Measurements from ENCODE around the gene COLGALT1. TPM values are rescaled to one million over a fixed set of nuclear protein-coding genes. Genes with fewer than 3 reads are reported as not detected.

The COLGALT1 gene
- total RNA-seq, 4 donors from 2014 or later: 54.2 to 92.6 (median 61.5) TPM

DNA sequence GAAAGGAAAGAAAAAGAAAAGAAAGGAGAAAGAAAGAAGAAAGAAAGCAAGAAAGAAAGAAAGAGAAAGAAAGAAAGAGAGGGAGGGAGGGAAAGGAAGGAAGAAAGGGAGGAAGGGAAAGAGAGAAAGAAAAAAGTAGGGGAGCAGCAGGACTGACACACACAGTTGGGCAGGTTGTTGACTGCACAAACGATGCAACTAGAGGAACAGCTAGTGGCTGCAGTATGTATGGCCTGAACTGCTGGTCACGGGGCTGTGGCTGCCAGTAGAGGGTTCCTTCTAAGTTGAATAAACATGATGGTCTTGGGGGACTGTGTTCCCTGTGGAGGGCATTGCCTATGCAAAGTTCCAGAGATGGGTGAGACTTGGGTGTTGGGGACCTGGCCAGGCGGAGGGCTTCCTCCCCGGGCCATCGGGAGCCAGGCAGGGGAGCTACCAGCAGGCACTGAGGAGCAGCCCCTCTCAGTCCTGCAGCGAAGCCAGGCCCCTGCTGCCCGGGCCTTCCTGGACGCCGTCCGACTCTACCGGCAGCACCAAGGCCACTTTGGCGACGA, 16.7 kb upstream of the COLGALT1 start:
- intact Hi-C loops (cut with DNase I): loop anchor here (2.0 kb wide), 1 partner anchor 34 kb away; no protein-coding TSS in a partner anchor
- DNase-seq (ENCODE audit: extremely low spot score): no peak
- H3K9me3 ChIP-seq: no peaks in the 10 kb centered on the region
- H3K27ac ChIP-seq (replicated peaks in 1 of 4): peak overlapping the region; percentile 64 to 79 (median 68)
- peaks cover 9 to 19% (median 15%) of the 10 kb centered on the region in 4 donors for H3K4me1 ChIP-seq
- WGBS: 21% methylated on average over 3 of the region's 13 CpGs
- no peaks in the 10 kb centered on the region for H3K36me3 ChIP-seq
- peak overlapping the region; percentile 57 to 65 (median 62) for H3K4me3 ChIP-seq
- H3K27me3 ChIP-seq: no peaks in the 10 kb centered on the region
- TF ChIP-seq POLR2A (IDR thresholded peaks at IDR 0.05; ENCODE audit: low read depth) (no peak), EP300 (IDR thresholded peaks at IDR 0.05) (no peak), POLR2AphosphoS5 (IDR thresholded peaks at IDR 0.05) (no peak)
- TF ChIP-seq, protein P1, sequence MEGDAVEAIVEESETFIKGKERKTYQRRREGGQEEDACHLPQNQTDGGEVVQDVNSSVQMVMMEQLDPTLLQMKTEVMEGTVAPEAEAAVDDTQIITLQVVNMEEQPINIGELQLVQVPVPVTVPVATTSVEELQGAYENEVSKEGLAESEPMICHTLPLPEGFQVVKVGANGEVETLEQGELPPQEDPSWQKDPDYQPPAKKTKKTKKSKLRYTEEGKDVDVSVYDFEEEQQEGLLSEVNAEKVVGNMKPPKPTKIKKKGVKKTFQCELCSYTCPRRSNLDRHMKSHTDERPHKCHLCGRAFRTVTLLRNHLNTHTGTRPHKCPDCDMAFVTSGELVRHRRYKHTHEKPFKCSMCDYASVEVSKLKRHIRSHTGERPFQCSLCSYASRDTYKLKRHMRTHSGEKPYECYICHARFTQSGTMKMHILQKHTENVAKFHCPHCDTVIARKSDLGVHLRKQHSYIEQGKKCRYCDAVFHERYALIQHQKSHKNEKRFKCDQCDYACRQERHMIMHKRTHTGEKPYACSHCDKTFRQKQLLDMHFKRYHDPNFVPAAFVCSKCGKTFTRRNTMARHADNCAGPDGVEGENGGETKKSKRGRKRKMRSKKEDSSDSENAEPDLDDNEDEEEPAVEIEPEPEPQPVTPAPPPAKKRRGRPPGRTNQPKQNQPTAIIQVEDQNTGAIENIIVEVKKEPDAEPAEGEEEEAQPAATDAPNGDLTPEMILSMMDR (IDR thresholded peaks at IDR 0.05): no peak

DNA sequence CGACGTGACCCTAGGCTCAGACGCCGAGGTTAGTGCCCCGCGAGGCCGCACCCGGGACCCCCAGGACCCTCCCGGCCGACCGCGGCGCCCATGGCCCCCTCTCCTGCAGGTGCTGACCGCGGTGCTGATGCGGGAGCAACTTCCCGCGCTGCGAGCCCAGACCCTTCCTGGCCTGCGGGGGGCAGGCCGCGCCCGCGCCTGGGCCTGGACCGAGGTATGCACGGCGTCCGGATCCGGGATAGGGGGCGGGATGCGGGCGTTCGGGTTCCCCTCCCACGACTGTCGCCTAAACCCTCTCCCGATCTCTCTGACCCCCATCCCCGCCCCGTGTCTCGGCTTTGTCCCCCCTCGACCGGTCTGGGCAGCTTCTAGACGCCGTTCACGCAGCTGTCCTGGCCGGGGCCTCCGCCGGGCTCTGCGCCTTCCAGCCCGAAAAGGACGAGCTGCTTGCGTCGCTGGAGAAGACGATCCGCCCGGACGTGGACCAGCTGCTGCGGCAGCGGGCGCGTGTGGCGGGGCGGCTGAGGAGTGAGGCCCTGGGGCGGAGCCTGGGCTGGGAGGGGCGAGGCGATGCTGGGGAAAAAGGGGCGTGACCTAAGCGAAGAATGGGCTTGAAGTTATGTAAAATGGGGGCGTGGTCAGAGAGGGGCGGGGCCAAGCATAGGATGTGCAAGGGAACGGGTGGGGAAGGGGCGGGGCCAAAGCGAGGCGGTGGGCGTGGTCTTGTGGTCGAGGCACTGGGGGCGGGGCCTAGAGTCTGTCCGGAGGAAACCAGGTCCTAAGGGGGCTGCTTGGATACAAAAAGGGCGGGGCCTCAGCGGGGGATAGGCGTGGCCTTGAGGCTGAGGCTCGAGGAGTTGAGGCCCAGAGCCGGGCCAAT, 16.0 kb upstream of the COLGALT1 start:
- H3K36me3 ChIP-seq: no peaks in the 10 kb centered on the region
- under 1% methylated on average over 41 of the region's 82 CpGs for WGBS
- DNase-seq (ENCODE audit: extremely low spot score): peak; percentile 99
- intact Hi-C loops (cut with DNase I): loop anchor here (2.0 kb wide), 1 partner anchor 33 kb away; no protein-coding TSS in a partner anchor
- peaks cover 9 to 19% (median 15%) of the 10 kb centered on the region in 4 donors for H3K4me1 ChIP-seq
- H3K27me3 ChIP-seq: no peaks in the 10 kb centered on the region
- no peaks in the 10 kb centered on the region for H3K9me3 ChIP-seq
- TF ChIP-seq, protein P1 (IDR thresholded peaks at IDR 0.05): peak; percentile 39 to 54 (median 53)
- no peak for TF ChIP-seq EP300 (IDR thresholded peaks at IDR 0.05)
- peak; percentile 65 to 67 for TF ChIP-seq POLR2AphosphoS5 (IDR thresholded peaks at IDR 0.05)
- no peak for TF ChIP-seq POLR2A (IDR thresholded peaks at IDR 0.05; ENCODE audit: low read depth)
- peak overlapping the region; percentile 57 to 65 (median 62) for H3K4me3 ChIP-seq
- H3K27ac ChIP-seq (replicated peaks in 1 of 4): peak overlapping the region; percentile 64 to 79 (median 68)

DNA sequence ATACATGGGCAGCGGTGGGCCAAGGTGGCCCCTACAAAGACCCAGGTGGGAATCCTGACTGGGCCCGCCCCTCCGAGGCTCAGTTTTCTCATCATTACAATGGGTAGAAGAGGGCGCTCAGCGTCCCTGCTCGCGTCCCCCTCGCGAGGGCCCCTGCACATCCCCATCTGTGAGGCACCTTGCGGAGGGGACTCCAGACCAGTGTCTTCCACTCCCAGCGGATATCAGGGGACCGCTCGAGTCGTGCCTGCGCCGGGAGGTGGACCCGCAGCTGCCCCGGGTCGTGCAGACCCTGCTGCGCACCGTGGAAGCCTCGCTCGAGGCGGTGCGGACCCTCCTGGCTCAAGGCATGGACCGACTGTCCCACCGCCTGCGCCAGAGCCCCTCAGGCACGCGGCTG, 15.3 kb upstream of the COLGALT1 start:
- TF ChIP-seq EP300 (IDR thresholded peaks at IDR 0.05): no peak
- TF ChIP-seq POLR2A (IDR thresholded peaks at IDR 0.05; ENCODE audit: low read depth): no peak
- TF ChIP-seq, protein P1 (IDR thresholded peaks at IDR 0.05): no peak
- intact Hi-C loops (cut with DNase I): no loop called here
- no peak for DNase-seq (ENCODE audit: extremely low spot score)
- no peaks in the 10 kb centered on the region for H3K27me3 ChIP-seq
- WGBS: 77% methylated on average over 12 of the region's 30 CpGs
- no peak overlapping the region for H3K4me3 ChIP-seq
- H3K4me1 ChIP-seq: peaks cover 9 to 19% (median 15%) of the 10 kb centered on the region in 4 donors
- peak overlapping the region in 3 of 4 donors; percentile 7 to 79 (median 64) for H3K27ac ChIP-seq (replicated peaks in 1 of 4)
- H3K36me3 ChIP-seq: no peaks in the 10 kb centered on the region
- no peaks in the 10 kb centered on the region for H3K9me3 ChIP-seq

DNA sequence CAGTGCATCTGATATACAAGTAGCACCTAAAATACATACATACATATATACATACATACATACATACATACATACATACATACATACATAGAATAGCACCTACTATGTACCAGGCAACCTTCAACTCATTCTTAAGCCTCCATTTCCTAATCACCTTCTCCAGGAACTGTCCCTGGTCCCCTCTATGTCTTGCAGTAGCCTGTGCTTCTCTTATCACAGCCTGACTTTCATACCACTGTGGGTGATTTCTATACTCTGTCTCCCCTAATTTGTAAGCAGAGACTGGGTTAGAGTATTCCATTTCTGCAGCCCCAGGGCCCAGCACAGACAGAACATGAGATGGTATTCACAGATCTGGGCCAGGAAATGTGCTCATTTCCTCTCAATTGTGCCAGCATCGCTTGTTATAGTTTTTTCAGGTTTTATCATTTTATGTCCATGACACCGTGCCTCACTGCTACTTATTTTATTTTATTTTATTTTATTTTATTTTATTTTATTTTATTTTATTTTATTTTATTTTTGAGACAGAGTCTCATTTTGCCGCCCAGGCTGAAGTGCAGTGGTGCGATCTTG, 14.2 kb upstream of the COLGALT1 start:
- Histone ChIP-seq H3K27me3 (no peaks in the 10 kb centered on the region), H3K27ac (replicated peaks in 1 of 4) (no peak overlapping the region), H3K36me3 (no peaks in the 10 kb centered on the region), H3K4me3 (no peak overlapping the region), H3K4me1 (peaks cover 9 to 19% (median 15%) of the 10 kb centered on the region in 4 donors), H3K9me3 (no peaks in the 10 kb centered on the region)
- intact Hi-C loops (cut with DNase I): no loop called here
- WGBS: 77% methylated on average over 4 of the region's 4 CpGs
- no peak for DNase-seq (ENCODE audit: extremely low spot score)
- TF ChIP-seq POLR2AphosphoS5 (IDR thresholded peaks at IDR 0.05) (no peak), EP300 (IDR thresholded peaks at IDR 0.05) (no peak), POLR2A (IDR thresholded peaks at IDR 0.05; ENCODE audit: low read depth) (no peak)
- TF ChIP-seq, protein P1 (IDR thresholded peaks at IDR 0.05): no peak

Data from esophagus muscularis mucosa (tissue), 4 donors.